Measurements from ENCODE around the gene AK3.

AK3 gene

DNA sequence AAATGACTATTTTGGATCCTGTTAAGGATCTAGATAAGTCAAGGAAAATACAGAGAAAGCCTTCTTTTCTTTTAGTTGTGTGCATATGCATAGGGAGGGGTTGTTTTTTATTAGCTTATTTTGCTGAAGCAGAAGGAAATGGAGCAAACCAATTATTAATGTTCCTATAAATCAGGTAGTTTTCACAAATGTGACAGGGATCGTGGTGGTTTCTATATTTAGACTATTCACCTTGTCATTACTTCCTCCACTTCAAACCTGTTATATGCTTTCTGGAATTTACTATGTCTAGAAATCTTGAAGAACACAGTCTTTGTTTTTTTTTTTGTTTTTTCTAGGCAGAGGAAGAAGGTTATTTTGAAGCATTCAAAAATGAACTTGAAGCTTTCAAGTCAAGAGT is 39.5 kb downstream of the AK3 start:
- no peak for DNase-seq

DNA sequence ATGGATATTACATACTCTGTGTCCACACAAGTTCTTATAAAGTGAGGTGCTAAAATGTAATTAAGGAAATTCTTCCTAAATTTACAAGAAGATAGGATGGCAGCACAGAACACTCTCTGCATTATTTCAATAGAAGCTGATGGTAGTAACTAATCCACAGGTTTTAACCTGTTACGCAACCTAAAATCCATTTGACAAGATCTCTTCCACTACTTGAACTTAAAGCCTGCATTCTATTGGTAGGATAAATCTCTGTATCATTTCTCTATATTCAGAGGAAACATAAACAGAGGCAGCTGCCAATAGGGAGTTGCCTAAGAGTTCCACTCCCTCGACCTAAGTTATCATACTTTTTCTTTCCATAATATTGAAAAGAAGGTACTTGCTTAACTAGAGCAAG is 40.1 kb downstream of the AK3 start:
- no peak for DNase-seq

DNA sequence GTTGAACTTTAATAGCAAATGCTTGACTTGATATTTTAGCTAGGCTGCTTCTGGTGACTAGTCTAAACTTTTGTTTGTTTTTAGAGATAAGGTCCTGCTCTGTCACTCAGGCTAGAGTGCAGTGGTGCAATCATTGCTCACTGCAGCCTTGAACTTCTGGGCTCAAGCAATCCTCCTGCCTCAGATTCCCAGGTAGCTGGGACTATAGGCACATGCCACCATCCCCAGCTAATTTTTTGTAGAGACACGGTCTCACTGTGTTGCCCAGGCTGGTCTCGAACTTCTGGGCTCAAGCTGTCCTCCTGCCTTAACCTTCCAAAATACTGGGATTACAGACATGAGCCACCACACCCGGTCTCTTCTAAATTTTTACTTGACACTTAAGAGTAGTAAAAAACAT is 40.9 kb downstream of the AK3 start:
- DNase-seq, result no peak

DNA sequence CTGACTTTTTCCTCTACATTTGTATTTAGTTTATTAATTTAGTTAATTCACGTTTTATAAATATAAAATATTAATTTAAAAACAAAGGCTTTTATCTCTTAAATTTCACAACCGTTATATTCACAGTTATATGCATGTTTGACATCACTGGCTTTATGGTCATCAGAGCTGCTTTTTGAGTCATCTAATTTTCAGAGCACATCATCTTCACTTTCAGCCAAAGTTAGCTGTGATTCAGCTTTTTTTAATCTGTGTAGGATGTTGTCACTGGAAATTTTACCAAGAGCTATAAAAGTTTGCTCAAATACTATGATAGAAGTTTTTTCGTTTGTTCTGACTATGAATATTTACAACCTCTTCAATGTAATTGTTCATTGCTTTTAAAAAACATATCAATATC is 49.2 kb downstream of the AK3 start:
- DNase-seq, result no peak

DNA sequence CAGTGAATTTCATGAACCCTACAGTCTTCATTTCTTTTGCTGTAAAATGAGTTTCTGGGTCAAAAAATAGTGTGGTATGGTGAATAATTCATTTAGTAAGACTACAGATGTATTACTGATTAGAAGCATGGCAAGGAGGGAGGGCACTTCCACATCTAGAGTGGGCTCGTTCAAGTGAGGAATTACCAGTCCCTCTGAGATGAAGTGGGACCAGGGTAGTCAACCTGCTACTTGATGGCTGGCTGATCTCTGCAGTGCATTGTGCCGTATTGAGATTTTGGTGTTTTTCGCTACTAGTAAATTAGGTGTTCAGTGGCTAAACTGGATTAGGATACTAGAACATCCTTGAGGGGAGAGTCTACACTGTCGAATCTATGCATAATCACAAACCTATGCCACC is 50.9 kb downstream of the AK3 start:
- no peak for DNase-seq

DNA sequence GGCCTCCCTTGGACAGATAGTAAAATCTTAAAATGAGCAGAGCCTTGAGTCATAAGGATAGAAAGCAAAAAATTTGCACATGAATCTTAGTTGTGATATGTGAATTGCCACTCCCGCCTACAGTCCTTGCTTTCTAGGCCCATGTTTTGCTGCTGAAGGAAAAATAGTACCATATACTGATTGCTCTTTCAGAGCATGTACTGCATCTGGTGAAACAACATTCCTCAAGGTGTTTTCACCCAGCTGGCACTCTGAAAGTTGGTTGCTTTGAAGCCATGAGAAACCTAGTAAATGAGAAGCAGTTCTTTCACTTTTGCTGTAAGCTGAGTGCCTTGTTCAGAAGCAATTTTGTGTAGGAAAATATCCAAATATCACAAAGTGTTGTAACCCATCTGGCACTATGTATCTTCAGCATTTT is 51.3 kb downstream of the AK3 start:
- no peak for DNase-seq

DNA sequence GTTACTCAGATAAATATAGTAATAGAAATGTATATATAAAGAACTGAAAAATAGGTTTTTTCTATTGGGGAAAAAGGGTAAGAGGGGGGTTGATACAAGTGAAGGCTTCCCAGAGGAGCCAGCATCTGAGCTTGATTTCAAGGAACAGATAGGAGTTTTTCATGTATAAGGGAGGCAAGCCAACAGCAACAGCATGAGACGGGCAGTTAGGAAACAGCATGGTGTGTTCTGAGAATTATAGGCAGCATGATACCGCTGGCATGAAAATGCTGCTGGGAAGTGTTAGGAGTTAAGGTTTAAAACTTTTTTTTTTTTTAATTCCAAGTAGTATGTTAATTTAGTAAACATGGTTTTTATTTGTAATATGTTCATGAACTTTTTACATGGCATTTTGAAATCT is 52.0 kb downstream of the AK3 start:
- DNase-seq, result no peak

DNA sequence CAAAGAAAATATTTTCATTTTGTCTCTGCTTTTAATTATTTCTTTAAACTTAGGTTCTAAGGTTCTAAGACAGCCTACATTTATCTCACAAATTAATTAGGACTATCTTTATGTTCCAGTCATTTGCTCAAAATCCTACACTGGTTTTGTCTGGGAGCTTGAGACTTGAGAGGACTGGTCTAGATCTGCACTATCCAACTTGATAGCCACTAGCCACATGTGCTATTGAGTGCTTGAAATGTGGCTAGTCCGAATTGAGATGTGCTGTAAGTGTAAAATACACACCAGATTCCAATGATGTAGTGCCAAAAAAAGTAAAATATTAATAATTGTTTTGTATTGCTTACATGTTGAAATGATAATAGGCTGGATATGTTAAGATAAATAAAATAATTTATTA is 54.4 kb downstream of the AK3 start:
- no peak for DNase-seq

DNA sequence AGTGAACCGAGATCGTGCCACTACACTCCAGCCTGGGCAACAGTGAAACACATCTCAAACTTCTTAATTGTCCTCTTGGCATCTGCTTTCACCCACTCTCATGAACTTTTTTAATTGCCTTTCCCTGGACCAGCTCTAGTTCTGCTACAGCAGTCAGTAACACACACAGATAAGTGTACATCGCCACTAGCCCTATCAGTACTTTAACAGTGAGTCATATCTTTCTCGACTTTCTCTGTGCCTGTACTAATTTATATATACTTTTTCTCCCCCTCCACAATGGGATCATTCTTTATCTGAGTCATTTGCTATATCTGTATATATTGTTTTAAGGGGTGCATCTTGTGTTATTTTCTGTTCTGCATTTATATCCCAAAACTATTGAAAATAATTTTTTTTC is 54.9 kb downstream of the AK3 start:
- DNase-seq, result no peak

DNA sequence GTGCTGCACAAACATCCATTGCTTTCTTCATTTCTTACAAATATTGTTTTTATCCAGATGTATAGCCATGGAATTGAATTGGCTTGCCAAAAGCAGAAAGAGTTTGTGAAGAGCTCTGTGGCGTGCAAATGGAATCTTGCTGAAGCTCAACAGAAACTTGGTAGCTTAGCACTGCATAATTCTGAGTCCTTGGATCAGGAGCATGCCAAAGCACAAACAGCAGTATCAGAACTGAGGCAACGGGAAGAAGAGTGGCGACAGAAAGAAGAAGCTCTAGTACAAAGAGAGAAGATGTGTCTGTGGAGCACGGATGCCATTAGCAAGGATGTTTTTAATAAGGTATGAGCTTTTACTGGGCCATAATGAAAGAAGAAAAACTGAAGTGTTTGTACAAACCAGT is 56.2 kb downstream of the AK3 start:
- no peak for DNase-seq

DNA sequence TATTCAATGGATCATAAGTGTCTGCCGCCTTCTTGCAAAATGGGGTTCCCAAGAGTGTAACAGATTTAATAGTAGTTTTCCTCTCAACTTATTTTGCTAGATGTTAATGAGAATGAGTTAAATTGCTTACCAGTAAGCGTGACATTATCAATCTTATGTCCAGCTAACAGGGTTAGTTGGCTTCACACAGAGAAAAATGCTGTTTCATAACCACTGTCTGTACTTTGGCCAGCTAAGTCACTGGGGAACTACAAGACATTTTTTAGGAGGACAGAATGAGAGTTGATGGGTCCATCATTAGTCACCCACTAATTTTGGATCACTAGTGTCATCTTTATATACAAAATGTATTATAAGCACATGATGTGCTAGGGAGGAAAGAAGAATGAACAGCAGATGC is 60.3 kb downstream of the AK3 start:
- DNase-seq, result no peak

DNA sequence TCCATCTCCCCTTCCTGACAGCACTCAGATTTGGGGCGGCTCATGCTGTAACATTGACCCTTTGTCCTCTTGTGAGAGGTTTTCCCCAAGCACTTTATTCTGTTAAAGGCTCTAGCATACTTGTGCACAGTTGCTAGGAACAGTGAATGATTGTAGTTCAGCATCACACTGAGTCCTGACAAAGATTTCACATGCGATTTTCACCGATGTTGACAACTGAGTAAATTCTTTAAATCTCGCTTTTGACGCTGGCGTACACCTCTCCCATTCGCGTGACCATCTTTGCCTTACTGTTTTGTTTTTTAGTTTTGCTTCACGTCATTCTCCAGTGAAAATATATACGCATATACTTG is 60.9 kb downstream of the AK3 start:
- peak; percentile 12 for DNase-seq

DNA sequence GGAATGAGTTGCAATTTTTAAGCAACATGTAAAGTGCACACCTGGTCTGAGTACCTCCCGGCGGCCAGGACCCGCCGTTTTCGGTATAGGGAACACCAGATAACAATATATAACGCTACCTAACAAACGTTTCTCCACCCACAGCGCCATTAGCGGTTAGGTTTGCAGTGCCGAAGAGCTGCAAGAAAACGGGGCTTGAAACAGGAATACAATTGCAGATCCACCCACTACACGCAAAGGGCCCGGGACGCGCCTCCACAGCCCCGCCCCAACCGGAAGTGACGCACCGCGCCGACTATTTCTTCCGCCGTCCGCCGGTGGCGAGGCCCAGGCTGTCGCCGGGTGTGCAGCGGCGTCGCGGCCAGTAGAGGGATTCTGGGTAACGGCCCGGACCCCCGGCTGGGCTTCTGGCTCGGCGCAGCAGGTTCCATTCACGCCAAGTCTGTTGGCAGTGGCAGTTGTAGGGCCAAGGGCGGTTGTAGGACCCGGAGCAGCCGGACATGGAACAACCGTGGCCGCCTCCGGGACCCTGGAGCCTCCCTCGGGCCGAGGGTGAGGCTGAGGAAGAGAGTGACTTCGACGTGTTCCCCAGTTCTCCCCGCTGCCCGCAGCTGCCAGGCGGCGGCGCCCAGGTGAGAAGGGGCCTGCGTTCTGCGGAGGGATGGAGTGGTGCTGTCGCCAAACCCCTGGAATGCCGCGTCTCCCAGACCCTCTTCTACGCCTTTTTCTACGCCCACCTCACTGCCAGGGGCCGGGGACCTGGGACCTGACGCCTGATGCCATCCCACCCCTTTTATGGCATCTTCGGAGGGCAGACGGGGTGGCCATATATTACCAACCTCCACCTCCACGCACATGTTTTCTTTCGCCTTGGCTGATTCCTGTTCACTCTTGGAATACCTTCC is 61.5 kb downstream of the AK3 start, which contains the start of gene CDC37L1:
Gene CDC37L1, plus strand, starts transcription at position 302 of the 905 bp plus-strand sequence. Its CDS starts 199 bp downstream, at position 501.
- peak; percentile 95 for DNase-seq

DNA sequence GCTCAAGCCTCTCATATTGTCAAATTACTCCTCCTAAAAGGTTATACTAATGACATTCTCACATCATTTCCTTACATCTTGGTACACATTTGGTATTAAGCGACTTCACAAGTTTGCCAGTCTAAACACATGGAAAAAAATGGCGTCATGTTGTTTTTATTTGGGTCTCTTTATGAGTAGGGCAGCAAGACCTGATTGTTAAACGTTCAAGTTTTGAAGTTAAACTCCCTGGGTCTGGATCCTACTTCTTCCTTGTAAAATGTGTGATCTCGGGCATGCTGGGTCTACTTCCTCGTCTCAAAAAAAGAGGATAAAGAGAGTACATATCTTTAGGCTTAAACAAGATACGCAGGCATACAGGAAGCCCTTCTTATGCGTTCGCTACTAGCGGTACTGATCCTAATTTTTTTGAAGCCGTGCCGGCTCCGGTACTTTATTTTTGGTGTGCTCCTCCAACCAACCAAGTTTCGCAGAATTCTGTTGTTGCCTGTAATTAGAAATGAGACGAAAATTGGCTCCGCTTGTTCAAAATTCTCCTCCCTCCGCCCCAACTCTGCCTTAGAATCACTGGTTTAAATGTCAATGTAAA is 62.2 kb downstream of the AK3 start:
- DNase-seq, result peak; percentile 60

DNA sequence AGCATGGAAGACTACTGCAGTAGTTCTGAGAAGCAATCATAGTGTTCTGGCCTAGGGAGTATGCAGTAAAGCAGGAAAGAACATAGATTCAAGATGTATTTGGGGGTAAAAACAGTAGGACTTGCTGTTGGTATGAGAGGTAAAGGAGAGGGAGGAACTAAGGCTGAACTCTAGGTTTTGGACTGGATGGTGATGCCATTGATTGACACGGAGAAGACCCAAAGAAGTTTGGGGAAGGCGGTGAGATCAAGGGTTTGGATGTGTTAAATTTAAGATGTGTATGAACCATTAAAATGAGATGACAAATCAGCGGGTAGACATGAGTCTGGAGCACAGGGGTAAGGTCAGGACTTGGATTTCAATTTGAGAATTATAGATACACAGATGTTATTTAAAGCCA is 63.6 kb downstream of the AK3 start:
- DNase-seq, result no peak

DNA sequence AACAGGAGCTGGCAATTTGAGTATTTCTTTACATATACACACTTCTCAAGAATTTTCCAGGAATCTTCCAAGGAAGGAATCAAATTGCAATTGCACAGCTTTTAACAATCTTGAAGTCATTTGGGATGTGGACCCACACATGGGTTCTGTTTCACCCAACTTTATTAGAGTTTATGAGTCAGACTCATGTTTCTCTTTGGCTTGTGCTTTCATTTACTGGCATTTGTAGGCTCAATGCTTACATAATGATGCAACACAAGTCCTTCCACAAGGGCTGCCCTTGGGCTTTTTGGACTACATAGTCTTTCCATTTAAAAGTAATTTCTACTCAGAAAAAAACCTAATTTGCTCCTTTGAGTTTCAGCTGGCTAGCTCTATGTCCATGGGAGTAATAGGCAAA is 66.2 kb downstream of the AK3 start:
- DNase-seq, result peak; percentile 10

DNA sequence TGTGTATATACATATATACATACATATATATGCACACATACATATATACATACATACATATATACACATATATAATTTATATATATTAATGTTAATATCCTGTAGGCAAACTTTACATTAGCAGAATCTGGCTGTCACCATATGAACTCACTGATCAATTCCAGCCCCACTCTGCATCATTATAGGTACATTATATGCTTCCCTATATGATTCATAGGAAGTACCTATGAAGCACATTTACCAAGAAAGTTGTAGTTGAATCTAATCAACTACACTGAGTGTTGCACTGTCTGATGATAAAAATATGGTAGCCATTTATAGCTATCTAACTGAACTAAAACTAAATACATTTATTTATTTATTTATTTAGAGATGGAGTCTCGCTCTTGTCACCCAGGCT is 69.3 kb downstream of the AK3 start:
- DNase-seq, result no peak

DNA sequence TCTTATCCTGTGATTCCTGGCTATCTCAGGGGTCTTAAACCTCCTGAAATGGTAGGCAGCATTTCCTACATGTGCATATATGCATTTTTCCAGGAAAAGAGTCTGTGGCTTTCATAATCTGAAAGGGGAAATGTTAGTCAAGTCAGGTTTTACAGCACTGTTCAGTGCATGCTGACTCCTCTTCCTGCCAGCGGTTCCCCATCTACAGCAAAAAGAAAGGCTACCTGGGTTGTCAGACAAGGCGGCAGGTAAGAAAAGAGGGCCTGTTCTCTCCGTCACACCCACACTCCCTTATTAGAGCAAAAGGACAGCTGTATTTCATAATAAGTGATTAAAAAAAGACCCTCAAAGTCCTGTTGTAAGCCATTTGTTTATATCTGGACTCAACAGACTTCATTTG is 70.4 kb downstream of the AK3 start:
- DNase-seq, result no peak

DNA sequence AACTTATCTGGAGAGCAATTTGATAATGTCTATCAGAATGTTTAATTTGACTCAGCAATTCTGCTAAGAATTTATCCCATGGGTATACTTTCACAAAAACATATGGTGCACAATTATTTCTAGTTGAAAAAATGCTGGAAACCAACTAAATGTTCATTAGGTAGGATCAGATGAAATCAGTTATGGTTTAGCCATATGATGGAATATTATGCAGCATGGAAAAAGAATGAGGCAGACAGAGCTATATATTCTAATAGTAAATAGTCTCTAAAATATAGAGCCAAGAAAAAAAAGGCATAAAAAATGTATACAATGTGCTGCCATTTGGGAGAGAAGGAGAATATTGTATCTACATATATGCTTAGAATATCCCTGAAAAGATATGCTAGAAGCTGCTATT is 71.1 kb downstream of the AK3 start:
- no peak for DNase-seq

DNA sequence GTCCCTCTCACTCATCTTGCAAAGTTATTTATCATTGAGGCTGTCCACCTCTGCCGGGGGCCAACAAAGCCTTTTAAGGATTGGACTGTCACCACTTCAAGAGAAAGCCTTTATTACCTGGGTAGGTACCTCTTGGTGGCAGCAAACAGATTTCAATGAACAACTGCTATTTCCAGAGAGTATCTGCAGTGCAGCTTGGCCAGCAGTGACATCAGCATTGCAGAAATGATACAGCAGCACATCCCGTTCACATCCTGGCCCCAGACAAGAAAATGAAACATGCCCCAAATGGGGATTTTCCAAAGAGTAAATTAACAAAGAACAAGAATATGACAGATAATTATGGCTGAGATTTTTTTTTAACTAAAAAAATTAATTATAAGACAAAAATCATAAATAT is 72.4 kb downstream of the AK3 start:
- no peak for DNase-seq

DNA sequence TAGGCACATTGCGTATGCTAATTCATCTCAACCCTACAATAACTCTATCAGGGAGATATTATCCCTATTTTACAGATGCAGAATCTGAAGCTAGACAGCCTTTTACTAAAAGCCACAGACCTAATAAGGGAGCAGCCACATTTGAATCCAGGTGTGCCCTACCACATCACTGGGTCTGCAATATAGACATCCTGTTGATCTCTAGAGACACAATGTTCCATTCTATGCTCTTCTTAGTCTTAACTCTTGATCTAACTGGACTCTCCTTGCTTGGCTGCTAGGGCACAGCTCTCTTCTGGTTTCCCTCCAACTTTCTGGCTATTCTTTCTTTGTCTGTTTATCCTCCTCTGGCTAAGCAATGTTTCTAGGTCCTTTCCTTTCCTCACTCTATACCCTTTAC is 73.3 kb downstream of the AK3 start:
- no peak for DNase-seq

DNA sequence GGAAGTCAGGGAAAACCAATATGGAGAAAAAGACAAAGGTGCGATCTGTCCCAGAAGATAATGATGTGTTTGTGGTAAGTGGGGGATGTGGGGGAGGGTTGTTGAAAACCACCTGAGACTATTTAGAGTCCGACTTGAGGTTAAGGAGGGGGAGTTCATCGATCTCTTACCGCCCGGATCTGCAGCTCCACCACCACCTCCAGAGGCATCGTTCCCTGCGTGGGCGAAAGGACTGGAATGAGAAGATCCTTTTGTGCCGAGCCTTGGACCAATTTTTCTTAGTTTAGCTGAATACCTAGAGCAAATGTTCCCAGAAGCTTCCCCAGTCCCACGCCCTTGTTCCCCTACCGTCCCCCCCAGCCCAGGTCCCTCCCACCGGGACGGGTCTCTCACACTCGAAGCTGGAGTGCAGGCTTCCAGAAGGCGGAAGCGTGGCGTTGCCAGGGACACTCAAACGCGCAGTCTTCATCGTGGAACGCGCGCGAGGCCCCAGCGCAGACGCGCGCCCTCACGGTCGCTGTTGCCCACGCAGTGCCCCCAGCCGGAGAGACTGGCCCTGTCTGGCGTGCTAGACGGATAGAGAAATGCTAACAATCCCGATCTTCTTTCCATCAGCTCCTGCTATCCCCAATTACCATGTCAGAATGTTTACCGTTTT is 74.8 kb downstream of the AK3 start, which contains the start of gene SPATA6L:
Gene SPATA6L, minus strand, starts transcription at position 439 of the 658 bp plus-strand sequence. Its CDS starts 230 bp downstream, at position 209.
- peak; percentile 44 for DNase-seq

DNA sequence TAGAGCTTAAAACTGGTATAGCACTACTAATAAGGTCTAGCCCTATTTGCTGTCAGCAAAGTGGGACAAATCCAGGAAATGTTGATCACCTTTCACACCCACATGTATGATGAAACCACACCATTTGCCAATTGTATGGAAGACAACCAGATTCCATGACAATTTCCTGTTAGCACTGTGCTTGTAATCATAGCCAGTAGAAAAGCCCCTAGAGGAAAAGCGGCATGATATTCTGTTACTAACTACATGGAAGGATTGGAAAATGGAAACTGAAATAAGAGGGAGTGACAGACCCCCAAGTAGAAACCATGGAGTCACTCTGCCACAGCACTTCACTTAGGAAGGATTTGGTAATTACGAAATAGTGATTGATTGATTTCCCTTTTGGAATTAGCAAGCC is 75.6 kb downstream of the AK3 start:
- DNase-seq, result no peak

DNA sequence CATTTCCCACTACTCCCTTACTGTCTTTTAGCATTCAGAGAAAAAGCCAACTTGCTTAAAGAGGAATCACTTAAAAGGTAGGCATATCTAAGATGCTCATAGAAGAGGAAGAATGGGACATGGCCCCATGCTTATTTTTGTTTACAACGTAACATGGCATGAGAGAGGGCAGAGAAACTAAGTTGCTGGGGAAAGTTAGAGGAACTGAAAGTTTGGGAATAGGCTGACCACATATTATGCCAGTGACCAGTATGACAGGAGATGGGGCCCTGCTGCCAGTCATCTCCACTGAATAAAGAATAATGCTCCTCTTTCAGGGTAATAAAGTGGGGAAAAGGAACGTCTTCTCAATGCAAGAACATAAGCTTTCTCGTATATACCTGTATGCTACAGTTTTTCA is 77.0 kb downstream of the AK3 start:
- DNase-seq, result no peak

All from kidney glomerular epithelial cell (primary cell).